Measurements from ENCODE around the gene KRT79. TPM values are rescaled to one million over a fixed set of nuclear protein-coding genes. Genes with fewer than 3 reads are reported as not detected.

KRT79 gene
- total and polyA plus RNA-seq, 2 of the 8 experiments (the other 6 are each of a cell fraction or from before 2014, with no cell fraction given): not detected

- TF ChIP-seq CHD7 (IDR thresholded peaks at IDR 0.05; ENCODE audit: insufficient replicate concordance, low read length) (no peak), SRF (IDR thresholded peaks at IDR 0.05; ENCODE audit: low read depth, low read length) (no peak), GTF2F1 (IDR thresholded peaks at IDR 0.05; ENCODE audit: borderline replicate concordance, low read depth, low read length) (no peak), NRF1 (IDR thresholded peaks at IDR 0.05; ENCODE audit: low read depth, low read length) (no peak), NANOG (IDR thresholded peaks at IDR 0.05; ENCODE audit: insufficient read depth, low read depth, low read length, poor library complexity, severe bottlenecking) (no peak), FOSL1 (IDR thresholded peaks at IDR 0.05; ENCODE audit: insufficient read depth, low read depth, low read length) (no peak), SIRT6 (IDR thresholded peaks at IDR 0.05; ENCODE audit: low read length) (no peak), ASH2L (IDR thresholded peaks at IDR 0.05; ENCODE audit: low read length) (no peak)
Measured at GRCh38 chr12:52806169-52806811, 27.8 kb downstream of the KRT79 start (continued).

Measured in H1 (cell line).